ENCODE data around the gene USP5.

- no peak for TF ChIP-seq EZH2phosphoT487 (IDR thresholded peaks at IDR 0.05; ENCODE audit: insufficient read depth, low read depth)
- no peak for TF ChIP-seq EZH2 (IDR thresholded peaks at IDR 0.05; ENCODE audit: insufficient read depth, poor library complexity, severe bottlenecking)
Measured at GRCh38 chr12:6909421-6910145, 57.6 kb downstream of the USP5 start.

All from GM23248 (cell line).